ENCODE data around the gene RNF157. TPM values are rescaled to one million over a fixed set of nuclear protein-coding genes. Genes with fewer than 3 reads are reported as not detected.
A peak's percentile ranks its signal among the peaks of the same experiment; 100 is the strongest.

The RNF157 gene
- total RNA-seq, 1 experiment from 2014 or later: 0.86 TPM

DNA sequence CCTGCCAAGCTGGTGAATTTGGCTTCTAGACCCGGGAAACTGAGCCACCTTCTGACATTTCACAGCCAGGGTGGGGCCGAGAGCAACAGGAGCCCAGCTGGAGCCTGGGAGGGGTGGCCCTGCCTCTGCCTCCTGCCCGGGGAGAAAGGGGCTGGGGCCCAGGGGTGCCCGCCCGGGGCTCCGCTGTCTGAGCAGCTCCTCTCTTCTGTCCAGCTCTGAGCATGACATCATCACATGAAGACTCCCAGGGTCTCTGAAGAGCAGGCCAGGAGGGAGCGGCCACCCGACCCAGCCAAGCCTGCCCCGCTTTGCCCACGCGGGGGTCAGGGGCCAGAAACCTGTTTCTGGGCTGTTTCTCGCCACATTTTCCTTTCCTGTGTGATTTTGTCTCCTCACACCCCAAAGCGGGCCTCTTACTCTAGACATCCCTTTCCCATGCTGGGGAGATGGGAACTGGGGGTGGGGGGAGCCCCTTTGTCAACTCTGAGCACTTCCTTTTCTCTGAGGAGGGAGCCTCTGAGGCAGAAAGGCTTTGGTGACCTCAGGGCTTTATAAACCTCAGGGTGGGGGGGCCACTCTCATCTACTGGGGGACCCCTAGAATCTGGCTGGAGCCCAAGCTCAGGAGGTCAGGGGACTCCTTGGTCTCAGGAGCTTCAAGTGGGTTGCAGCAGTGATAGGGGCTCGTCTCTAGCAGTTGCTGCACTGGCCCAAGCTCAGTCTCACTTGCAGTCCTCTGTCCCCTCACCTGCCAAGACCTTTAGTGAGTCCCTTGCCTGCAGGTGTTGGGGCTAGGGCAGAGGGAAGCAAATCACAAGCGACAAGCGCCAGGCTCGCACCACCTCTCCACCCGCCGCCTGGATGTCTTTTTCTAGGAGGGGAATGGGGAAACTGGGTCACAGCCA lies 32.5 kb upstream of the RNF157 start:
- ChIA-PET CTCF (interaction anchor here (1.8 kb wide), 1 partner anchor 258 kb away, joined by 4 read pairs; no protein-coding TSS in a partner anchor), RAD21 (ENCODE audit: low non-redundant PET in 1 of 2, low total read pairs in 2 of 2, uncharacterized antibody in 2 of 2, unreplicated experiment in 2 of 2) (no interaction called here), POLR2A (no interaction called here)
- Histone ChIP-seq H4K20me1 (ENCODE audit: insufficient read depth) (no peaks in the 10 kb centered on the region), H3K4me2 (ENCODE audit: low read length) (no peak overlapping the region), H3K27me3 (ENCODE audit: insufficient read depth, low read length) (no peaks in the 10 kb centered on the region), H3K9me2 (ENCODE audit: insufficient read depth) (no peaks in the 10 kb centered on the region), H3K4me3 (replicated peaks in 1 of 2; ENCODE audit: low read depth in 1 of 2, low read length in 2 of 2) (no peak overlapping the region), H3K27ac (ENCODE audit: low read depth, low read length) (no peak overlapping the region; the same call in 1 of the 2 replicates), H3K4me1 (ENCODE audit: control insufficient read depth in 1 of 2, insufficient read depth in 2 of 2, low read length in 2 of 2) (peaks cover 0 to 15% of the 10 kb centered on the region in 2 experiments; a peak in 2 of 4 replicates), H3K79me2 (ENCODE audit: insufficient read depth, low read length) (peaks cover 7% of the 10 kb centered on the region; the same call in 1 of the 2 replicates), H3K9ac (ENCODE audit: low read length) (no peak overlapping the region), H3K36me3 (ENCODE audit: control insufficient read depth in 1 of 2, insufficient read depth in 2 of 2, low read length in 2 of 2) (peaks cover 3 to 18% of the 10 kb centered on the region in 2 experiments; a peak in 2 of 4 replicates), H3K9me3 (ENCODE audit: control insufficient read depth in 1 of 2, insufficient read depth in 1 of 2, low read depth in 1 of 2, low read length in 2 of 2) (no peaks in the 10 kb centered on the region), H2AFZ (ENCODE audit: low read depth, low read length, poor library complexity, severe bottlenecking) (no peak overlapping the region)
- BruUV-seq (replicated peaks): no TSS peak
- ATAC-seq: peak; percentile 3; the same call in 1 of the 2 replicates
- intact Hi-C loops (cut with micrococcal nuclease): no loop called here
- no peak for TF ChIP-seq SP1 (IDR thresholded peaks at IDR 0.05; ENCODE audit: low read depth)
- TF ChIP-seq, protein P1, sequence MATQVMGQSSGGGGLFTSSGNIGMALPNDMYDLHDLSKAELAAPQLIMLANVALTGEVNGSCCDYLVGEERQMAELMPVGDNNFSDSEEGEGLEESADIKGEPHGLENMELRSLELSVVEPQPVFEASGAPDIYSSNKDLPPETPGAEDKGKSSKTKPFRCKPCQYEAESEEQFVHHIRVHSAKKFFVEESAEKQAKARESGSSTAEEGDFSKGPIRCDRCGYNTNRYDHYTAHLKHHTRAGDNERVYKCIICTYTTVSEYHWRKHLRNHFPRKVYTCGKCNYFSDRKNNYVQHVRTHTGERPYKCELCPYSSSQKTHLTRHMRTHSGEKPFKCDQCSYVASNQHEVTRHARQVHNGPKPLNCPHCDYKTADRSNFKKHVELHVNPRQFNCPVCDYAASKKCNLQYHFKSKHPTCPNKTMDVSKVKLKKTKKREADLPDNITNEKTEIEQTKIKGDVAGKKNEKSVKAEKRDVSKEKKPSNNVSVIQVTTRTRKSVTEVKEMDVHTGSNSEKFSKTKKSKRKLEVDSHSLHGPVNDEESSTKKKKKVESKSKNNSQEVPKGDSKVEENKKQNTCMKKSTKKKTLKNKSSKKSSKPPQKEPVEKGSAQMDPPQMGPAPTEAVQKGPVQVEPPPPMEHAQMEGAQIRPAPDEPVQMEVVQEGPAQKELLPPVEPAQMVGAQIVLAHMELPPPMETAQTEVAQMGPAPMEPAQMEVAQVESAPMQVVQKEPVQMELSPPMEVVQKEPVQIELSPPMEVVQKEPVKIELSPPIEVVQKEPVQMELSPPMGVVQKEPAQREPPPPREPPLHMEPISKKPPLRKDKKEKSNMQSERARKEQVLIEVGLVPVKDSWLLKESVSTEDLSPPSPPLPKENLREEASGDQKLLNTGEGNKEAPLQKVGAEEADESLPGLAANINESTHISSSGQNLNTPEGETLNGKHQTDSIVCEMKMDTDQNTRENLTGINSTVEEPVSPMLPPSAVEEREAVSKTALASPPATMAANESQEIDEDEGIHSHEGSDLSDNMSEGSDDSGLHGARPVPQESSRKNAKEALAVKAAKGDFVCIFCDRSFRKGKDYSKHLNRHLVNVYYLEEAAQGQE (IDR thresholded peaks at IDR 0.05; ENCODE audit: low read depth): no peak
- TF ChIP-seq POLR2AphosphoS5 (IDR thresholded peaks at IDR 0.05; ENCODE audit: low read depth, low read length): no peak
- TF ChIP-seq SIN3A (IDR thresholded peaks at IDR 0.05; ENCODE audit: low read depth): no peak
- no peak for TF ChIP-seq EZH2 (IDR thresholded peaks at IDR 0.05)
- no peak for TF ChIP-seq ELF1 (IDR thresholded peaks at IDR 0.05; ENCODE audit: borderline replicate concordance, low read depth)
- TF ChIP-seq, protein P2, sequence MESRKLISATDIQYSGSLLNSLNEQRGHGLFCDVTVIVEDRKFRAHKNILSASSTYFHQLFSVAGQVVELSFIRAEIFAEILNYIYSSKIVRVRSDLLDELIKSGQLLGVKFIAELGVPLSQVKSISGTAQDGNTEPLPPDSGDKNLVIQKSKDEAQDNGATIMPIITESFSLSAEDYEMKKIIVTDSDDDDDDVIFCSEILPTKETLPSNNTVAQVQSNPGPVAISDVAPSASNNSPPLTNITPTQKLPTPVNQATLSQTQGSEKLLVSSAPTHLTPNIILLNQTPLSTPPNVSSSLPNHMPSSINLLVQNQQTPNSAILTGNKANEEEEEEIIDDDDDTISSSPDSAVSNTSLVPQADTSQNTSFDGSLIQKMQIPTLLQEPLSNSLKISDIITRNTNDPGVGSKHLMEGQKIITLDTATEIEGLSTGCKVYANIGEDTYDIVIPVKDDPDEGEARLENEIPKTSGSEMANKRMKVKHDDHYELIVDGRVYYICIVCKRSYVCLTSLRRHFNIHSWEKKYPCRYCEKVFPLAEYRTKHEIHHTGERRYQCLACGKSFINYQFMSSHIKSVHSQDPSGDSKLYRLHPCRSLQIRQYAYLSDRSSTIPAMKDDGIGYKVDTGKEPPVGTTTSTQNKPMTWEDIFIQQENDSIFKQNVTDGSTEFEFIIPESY (IDR thresholded peaks at IDR 0.05; ENCODE audit: extremely low read depth, insufficient replicate concordance, low read length): no peak
- no peak for TF ChIP-seq YY1 (IDR thresholded peaks at IDR 0.05; ENCODE audit: extremely low read depth, insufficient replicate concordance, low read depth, low read length)
- no peak for TF ChIP-seq RAD21 (IDR thresholded peaks at IDR 0.05; ENCODE audit: low read depth)
- no peak for TF ChIP-seq CEBPB (IDR thresholded peaks at IDR 0.05; ENCODE audit: low read depth)
- TF ChIP-seq, protein P3, sequence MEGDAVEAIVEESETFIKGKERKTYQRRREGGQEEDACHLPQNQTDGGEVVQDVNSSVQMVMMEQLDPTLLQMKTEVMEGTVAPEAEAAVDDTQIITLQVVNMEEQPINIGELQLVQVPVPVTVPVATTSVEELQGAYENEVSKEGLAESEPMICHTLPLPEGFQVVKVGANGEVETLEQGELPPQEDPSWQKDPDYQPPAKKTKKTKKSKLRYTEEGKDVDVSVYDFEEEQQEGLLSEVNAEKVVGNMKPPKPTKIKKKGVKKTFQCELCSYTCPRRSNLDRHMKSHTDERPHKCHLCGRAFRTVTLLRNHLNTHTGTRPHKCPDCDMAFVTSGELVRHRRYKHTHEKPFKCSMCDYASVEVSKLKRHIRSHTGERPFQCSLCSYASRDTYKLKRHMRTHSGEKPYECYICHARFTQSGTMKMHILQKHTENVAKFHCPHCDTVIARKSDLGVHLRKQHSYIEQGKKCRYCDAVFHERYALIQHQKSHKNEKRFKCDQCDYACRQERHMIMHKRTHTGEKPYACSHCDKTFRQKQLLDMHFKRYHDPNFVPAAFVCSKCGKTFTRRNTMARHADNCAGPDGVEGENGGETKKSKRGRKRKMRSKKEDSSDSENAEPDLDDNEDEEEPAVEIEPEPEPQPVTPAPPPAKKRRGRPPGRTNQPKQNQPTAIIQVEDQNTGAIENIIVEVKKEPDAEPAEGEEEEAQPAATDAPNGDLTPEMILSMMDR (IDR thresholded peaks at IDR 0.05 in 2 of 3, conservative IDR thresholded peaks at IDR 0.05 in 1 of 3; ENCODE audit: borderline replicate concordance in 1 of 3, insufficient read depth in 1 of 3, low read depth in 2 of 3, low read length in 2 of 3): no peak
- no peak for TF ChIP-seq POLR2A (IDR thresholded peaks at IDR 0.05; ENCODE audit: borderline replicate concordance, extremely low read depth, insufficient read depth, insufficient read length)
- no peak for TF ChIP-seq JUND (IDR thresholded peaks at IDR 0.05)
- no peak for TF ChIP-seq ZFX (IDR thresholded peaks at IDR 0.05)
- no peak for TF ChIP-seq SRF (IDR thresholded peaks at IDR 0.05; ENCODE audit: low read depth)
- TF ChIP-seq EGR1 (IDR thresholded peaks at IDR 0.05; ENCODE audit: low read depth): no peak
- TF ChIP-seq, protein P4, sequence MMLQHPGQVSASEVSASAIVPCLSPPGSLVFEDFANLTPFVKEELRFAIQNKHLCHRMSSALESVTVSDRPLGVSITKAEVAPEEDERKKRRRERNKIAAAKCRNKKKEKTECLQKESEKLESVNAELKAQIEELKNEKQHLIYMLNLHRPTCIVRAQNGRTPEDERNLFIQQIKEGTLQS (IDR thresholded peaks at IDR 0.05): no peak
- TF ChIP-seq CBX3 (IDR thresholded peaks at IDR 0.05; ENCODE audit: low read depth): no peak
- DNase-seq (ENCODE audit: low read depth, low spot score): no peak

All from HCT116 (cell line).